ENCODE results near the gene UPF1.

UPF1 gene

DNA sequence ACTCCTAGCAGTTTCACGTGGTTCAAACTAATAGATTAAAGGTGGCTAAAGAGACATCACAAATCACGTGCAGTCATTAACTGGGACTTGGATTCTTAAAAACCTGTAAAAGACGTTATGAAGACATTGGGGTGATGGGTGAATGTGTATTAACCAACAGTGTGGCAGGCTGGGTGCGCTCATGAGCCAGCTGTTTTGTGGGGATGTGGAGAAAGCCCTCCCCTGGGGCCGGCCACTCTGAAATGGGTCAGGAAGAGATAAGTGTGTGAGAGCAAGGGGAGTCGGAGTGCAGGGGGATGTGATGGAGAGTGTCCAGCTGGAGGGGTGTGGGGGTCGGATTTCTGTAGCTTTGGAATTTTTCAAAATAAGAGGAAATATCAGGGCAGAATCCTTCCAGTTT, 10.4 kb downstream of the UPF1 start:
- TF ChIP-seq TEAD4 (IDR thresholded peaks at IDR 0.05) = no peak
- TF ChIP-seq, protein P1, sequence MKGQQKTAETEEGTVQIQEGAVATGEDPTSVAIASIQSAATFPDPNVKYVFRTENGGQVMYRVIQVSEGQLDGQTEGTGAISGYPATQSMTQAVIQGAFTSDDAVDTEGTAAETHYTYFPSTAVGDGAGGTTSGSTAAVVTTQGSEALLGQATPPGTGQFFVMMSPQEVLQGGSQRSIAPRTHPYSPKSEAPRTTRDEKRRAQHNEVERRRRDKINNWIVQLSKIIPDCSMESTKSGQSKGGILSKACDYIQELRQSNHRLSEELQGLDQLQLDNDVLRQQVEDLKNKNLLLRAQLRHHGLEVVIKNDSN (IDR thresholded peaks at IDR 0.05) = no peak
- TF ChIP-seq CREB1 (IDR thresholded peaks at IDR 0.05; ENCODE audit: low read depth) = no peak
- TF ChIP-seq YY1 (IDR thresholded peaks at IDR 0.05; ENCODE audit: low read depth) = no peak
- no peak for TF ChIP-seq MAX (IDR thresholded peaks at IDR 0.05)
- no peak for TF ChIP-seq ZBTB7A (IDR thresholded peaks at IDR 0.05; ENCODE audit: low read depth)
- TF ChIP-seq FOXM1 (IDR thresholded peaks at IDR 0.05; ENCODE audit: borderline replicate concordance, low read depth) = no peak
- no peak for TF ChIP-seq EGR1 (IDR thresholded peaks at IDR 0.05)
- TF ChIP-seq REST (IDR thresholded peaks at IDR 0.05; ENCODE audit: low read depth) = no peak
- TF ChIP-seq RAD21 (IDR thresholded peaks at IDR 0.05; ENCODE audit: low read depth) = no peak
- no peak for TF ChIP-seq NFIC (IDR thresholded peaks at IDR 0.05)
- TF ChIP-seq TAF1 (IDR thresholded peaks at IDR 0.05; ENCODE audit: low read depth) = no peak
- no peak for TF ChIP-seq TCF12 (IDR thresholded peaks at IDR 0.05; ENCODE audit: low read depth)
- no peak for TF ChIP-seq CEBPB (IDR thresholded peaks at IDR 0.05)
- TF ChIP-seq EP300 (IDR thresholded peaks at IDR 0.05; ENCODE audit: borderline replicate concordance) = no peak

GRCh38 chr19:18843960-18844359, 12.2 kb downstream of the UPF1 start:
- TF ChIP-seq EP300 (IDR thresholded peaks at IDR 0.05; ENCODE audit: borderline replicate concordance) = no peak
- TF ChIP-seq REST (IDR thresholded peaks at IDR 0.05; ENCODE audit: low read depth) = no peak
- TF ChIP-seq TCF12 (IDR thresholded peaks at IDR 0.05; ENCODE audit: low read depth) = no peak
- TF ChIP-seq TEAD4 (IDR thresholded peaks at IDR 0.05) = no peak
- TF ChIP-seq, protein P1 (IDR thresholded peaks at IDR 0.05) = no peak
- no peak for TF ChIP-seq RAD21 (IDR thresholded peaks at IDR 0.05; ENCODE audit: low read depth)

- no peak for TF ChIP-seq FOXM1 (IDR thresholded peaks at IDR 0.05; ENCODE audit: borderline replicate concordance, low read depth)
Observed at GRCh38 chr19:18844806-18845329, 13.1 kb downstream of the UPF1 start.

DNA sequence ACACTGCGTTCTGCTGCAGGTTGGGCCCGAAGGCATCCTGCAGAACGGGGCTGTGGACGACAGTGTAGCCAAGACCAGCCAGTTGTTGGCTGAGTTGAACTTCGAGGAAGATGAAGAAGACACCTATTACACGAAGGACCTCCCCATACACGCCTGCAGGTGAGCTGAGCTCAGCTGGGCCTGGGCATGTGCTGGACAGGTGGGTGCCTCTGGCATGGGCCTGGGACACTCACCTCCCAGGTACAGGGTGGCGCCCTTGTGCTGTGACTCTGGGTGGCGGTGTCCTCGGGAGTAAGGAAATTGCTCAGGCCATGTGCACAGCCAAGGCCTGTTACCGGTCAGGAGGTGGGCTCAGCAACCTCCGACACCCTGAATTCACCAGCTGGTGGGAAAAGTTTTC, 14.2 kb downstream of the UPF1 start:
- no peak for TF ChIP-seq TEAD4 (IDR thresholded peaks at IDR 0.05)
- TF ChIP-seq, protein P1 (IDR thresholded peaks at IDR 0.05) = no peak
- no peak for TF ChIP-seq TCF12 (IDR thresholded peaks at IDR 0.05; ENCODE audit: low read depth)
- TF ChIP-seq TAF1 (IDR thresholded peaks at IDR 0.05; ENCODE audit: low read depth) = no peak

DNA sequence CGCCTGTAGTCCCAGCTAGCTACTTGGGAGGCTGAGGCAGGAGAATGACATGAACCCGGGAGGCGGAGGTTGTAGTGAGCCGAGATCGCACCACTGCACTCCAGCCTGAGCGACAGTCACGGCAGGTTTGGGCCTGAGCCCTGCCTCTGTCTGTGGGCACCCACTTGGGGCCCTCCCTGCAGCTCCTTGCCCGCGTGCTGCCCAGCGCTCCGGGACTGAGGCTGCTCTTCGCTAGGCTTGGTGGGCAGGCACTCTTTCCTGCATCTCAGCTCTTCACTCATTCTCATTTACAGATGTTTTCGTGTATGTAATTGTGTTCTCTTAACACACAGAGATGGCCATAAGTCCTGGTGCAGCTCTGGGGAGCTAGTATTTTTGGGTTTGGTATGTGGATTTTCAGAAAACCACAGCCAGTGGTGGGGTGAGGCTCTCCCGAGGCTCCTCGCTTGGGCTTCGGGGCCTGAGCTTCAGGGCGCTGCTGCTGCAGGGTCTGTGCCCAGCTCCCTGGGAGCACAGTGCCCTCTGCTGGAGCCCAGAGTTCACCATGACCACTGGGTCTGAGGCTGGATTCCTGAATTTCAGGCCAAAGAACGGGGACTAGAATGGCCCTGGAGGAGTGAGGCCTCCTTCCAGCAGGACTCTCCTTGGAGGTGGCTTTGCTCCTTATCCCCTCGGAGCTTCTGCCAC, 15.2 kb downstream of the UPF1 start:
- TF ChIP-seq NFIC (IDR thresholded peaks at IDR 0.05) = no peak
- no peak for TF ChIP-seq TAF1 (IDR thresholded peaks at IDR 0.05; ENCODE audit: low read depth)
- peak; percentile 89 for TF ChIP-seq RAD21 (IDR thresholded peaks at IDR 0.05; ENCODE audit: low read depth)
- TF ChIP-seq ZBTB7A (IDR thresholded peaks at IDR 0.05; ENCODE audit: low read depth) = no peak

DNA sequence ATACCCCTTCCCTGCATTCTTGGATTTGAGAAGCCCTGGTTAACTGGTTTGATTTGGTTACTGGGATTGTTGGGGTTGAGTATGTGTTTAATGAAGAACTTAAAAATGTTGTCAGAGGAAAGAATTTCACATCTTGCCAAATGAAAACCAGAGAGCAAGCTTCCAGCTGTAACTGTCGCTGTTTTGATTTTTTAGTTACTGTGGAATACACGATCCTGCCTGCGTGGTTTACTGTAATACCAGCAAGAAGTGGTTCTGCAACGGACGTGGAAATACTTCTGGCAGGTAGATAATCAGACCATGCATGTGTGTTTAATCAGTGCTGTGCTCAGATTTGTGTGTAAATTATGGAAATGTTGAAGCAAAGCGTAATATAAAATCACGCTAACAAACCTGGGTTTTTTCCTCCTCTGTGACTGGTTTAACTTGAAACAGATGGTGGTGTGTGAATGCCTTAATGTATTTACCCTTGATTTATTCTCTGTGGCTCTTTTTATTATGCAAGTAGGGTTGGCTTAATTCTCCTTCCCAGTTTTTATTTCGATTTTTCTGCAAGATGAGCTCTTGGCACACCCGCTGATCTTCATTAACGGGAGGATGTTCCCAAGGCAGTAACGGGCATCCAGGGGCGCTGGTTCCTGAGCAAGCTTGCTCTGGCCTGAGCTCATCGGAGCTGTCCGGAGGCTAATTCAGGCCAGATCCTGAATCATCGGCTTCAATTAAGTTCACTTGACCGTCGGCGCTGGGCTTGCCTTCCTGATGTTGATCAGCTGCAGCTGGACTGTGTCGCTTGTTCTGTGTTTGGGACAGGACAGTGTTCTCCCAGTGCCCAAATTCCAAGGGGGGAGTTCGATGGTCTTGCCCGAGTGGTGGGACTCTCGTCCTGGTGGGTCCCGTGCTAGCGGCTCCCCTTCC, 16.0 kb downstream of the UPF1 start:
- no peak for TF ChIP-seq TCF12 (IDR thresholded peaks at IDR 0.05; ENCODE audit: low read depth)
- no peak for TF ChIP-seq NFIC (IDR thresholded peaks at IDR 0.05)
- no peak for TF ChIP-seq EP300 (IDR thresholded peaks at IDR 0.05; ENCODE audit: borderline replicate concordance)
- TF ChIP-seq TEAD4 (IDR thresholded peaks at IDR 0.05) = no peak
- TF ChIP-seq MAX (IDR thresholded peaks at IDR 0.05) = no peak
- no peak for TF ChIP-seq RAD21 (IDR thresholded peaks at IDR 0.05; ENCODE audit: low read depth)
- no peak for TF ChIP-seq TAF1 (IDR thresholded peaks at IDR 0.05; ENCODE audit: low read depth)
- TF ChIP-seq CREB1 (IDR thresholded peaks at IDR 0.05; ENCODE audit: low read depth) = no peak
- TF ChIP-seq, protein P1 (IDR thresholded peaks at IDR 0.05) = no peak
- TF ChIP-seq CEBPB (IDR thresholded peaks at IDR 0.05) = no peak
- no peak for TF ChIP-seq ZBTB7A (IDR thresholded peaks at IDR 0.05; ENCODE audit: low read depth)
